GM20431 (cell line): ENCODE results near the gene PPP2R2C.

Source experiments
- in situ Hi-C: fragments of 300-500 bp; cut with MseI, MboI; formaldehyde crosslinking; loops from one replicate; pipeline ENCODE4 v1.15.0; 2020; ENCODE audit warnings: low sequenced_read_pairs; ENCODE audit not compliant: unreplicated experiment

PPP2R2C gene

DNA sequence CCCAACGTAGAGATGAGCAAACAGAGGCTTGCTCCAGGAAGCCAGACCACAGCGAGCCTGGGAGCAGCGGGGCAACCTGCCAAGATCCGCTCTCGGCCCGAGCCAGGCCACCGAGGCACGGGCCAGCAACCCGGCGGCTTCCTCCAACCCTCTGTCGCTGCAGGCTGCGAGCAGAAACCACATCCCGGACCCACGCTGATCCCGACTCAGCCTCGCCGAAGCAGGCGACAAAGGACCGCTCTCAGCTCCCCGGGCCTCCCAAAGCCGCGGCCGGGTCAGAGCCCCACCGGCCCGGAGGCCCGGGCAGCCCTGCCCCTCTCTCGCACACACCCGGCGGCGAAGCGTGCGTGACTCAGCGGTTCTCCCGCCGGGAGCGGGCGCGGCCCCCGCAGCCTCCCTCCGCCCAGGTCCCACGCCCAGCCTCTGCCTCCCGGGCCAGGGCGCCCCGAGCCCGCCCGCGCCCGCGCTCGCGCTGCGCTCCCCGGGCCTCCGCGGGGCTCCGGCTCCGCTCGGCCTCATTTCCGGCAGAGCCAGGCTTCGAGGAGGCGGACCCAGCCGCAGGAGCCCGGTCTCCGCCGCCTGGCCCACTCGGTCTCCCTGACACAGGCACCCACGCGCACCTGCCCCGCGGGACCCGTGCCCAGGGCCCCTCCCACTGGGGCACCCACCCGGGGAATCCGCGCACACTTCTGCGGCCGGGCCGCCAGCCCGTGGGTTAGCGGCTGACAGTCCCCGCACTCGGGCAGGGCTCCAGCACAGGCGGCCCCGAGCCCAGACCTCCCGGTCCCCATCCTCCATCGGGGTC lies 1.7 kb downstream of the PPP2R2C start:
- in situ Hi-C loops = no loop called here

- in situ Hi-C loops = no loop called here
Observed at GRCh38 chr4:6469898-6470501, 2.4 kb downstream of the PPP2R2C start.

DNA sequence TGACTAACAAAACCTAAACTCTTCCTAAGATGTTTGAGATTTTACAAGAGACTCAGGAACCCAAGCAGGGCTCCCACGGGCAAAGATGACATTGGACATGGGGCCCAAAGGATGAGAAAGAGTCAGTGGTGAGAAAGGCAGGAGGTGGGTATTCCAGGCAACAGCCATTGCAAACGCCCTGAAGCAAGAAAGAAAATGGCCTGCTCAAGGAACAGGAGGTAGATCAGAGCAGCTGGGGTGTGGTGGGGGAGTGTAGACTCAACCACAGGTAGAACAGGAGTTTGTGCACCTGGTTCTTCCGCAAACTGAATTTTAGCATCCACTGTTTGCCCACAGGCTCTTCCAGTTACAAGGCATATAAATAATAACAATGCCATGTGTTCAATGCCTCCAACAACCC lies 3.3 kb downstream of the PPP2R2C start:
- in situ Hi-C loops = no loop called here

GRCh38 chr4:6468376-6468775 lies 4.0 kb downstream of the PPP2R2C start:
- in situ Hi-C loops = no loop called here

DNA sequence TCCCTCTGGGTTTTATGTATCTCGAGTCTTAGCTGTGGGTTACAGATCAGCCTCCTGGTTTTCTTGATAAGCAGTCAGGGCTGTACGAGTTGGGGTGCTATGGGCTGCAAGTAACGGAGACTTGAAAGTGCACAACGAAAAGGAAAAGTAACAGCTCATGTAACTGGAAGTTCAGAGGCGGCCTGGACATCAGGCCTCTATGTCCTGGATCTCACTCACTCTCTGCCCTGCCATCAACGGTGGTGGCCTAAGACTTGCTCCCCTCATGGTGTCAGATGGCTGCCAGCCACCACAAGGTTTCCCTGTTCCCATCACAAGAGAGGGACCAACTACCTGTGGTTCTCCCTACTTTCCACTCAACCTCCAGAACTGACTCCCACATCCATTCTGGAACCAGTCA lies 4.8 kb downstream of the PPP2R2C start:
- in situ Hi-C loops = no loop called here

- in situ Hi-C loops = no loop called here
Observed at GRCh38 chr4:6466756-6467381, 5.5 kb downstream of the PPP2R2C start.

DNA sequence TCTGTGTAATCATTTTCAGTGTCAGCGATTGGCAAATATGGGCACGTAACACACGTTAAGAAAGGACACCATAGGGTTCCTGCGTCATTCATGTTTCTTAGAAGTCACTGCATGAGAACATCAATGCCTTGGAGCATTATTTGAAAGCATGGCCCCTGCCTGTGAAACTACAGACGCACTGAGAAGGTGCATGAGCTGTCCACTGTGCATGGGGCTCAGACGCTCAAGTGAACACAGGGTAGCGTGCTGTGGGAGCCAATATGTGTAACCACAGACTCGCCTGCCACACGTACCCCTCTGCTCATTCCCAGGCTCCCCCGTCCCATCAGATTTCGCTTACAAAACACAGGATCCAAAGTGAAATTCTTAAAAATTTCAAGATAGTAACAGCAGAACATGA lies 6.5 kb downstream of the PPP2R2C start:
- in situ Hi-C loops = no loop called here

DNA sequence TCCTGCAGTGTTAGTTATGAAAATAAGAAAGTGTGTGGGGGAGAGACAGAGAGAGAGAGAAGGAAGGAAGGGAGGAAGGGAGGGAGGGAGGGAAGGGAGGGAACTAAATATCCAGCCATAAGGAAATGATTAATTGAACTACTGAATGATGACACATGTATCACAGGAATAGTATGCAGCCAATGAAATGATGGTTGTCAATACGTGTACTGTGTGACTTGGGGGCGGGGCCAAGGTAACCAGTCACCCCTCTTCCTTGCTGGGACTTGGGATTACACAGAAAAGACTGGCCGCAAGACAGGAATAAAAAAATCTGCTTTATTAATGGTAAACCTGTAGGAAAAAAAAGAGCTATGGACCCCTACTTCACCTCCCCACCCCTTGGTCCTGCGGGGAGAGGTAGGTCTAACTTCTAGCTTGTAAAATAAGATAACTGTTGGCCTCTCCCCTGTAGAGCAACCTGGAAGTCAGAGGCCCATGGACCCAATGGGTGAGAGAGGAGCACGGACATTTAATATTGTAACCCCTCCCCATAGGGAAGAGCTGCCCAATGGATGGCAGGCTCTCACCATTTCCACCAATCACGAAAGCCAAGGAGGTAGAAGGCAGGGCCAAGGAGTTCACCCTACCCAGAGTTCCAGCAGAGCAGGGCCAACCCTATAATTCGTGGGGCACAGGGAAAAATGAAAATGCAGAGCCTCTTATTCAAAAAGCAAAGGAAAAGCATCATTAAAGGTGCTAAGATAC lies 7.4 kb downstream of the PPP2R2C start:
- in situ Hi-C loops = no loop called here

DNA sequence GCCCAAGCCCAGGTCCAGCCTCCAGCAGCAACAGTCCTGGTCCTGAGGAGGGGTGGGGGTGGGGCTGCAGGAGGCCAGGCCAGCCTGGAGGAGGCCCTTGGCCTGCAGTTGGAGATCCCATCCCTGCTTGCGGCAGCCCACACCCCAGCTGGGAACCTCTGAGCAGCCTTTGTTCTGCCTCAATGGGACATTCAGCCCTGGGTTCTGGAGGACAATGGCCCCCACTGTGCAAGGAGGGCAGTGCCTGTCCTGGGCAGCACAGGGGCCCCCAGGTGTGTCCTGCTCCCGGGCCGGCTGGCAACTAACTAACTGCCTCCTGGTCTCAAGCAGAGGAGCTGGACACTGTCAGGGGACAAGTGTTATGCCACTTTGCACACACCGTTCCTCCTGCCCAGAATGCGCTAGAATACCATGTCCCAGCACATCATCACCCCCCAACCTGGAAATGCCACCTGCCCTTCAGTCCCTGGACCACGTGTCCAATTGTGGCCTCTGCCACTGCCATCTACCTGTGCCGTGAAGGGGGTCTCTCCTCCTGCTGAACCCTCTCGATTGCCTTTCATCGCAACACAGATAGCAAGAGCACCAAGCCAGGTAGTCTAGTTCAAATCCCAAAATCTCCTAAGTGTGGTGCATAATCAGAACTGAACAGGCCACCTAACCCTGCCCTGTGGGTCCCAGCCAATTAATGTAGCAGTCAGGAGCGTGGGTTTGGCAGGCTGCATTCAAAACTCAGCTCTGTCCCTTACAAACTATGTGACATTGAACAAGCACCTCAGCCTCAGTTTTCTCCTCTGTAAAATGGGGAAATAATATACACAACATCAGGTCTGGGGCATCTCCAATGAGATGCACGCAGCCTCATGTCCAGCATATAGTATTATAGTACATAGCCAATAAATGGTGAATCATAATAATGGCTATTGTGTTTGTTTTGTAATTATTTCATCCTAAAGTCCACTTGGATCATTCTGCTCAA lies 8.8 kb downstream of the PPP2R2C start:
- in situ Hi-C loops = no loop called here

- in situ Hi-C loops = no loop called here
Observed at GRCh38 chr4:6461301-6462165, 10.9 kb downstream of the PPP2R2C start.

- in situ Hi-C loops = no loop called here
Observed at GRCh38 chr4:6460876-6461275, 11.5 kb downstream of the PPP2R2C start.

GRCh38 chr4:6458528-6458927 lies 13.9 kb downstream of the PPP2R2C start:
- in situ Hi-C loops = no loop called here

- in situ Hi-C loops = no loop called here
Observed at GRCh38 chr4:6456450-6456849, 16.0 kb downstream of the PPP2R2C start.

- in situ Hi-C loops = no loop called here
Observed at GRCh38 chr4:6454112-6454910, 18.1 kb downstream of the PPP2R2C start.

- in situ Hi-C loops = no loop called here
Observed at GRCh38 chr4:6453688-6453990, 18.8 kb downstream of the PPP2R2C start.

- in situ Hi-C loops = no loop called here
Observed at GRCh38 chr4:6452897-6453687, 19.3 kb downstream of the PPP2R2C start.
